MM.1S (cell line): ENCODE results near the gene SLC28A1.

Source experiments
- DNase-seq: peaks from one replicate; pipeline ENCODE4 v3.0.0-alpha.2; 2015
- H2AFZ ChIP-seq: fragments of 300-600 bp; sonication (generic); 2 replicates; pipeline ENCODE4 v1.6.0; 2016; ENCODE audit warnings: antibody characterized with exemption, low read length
- H3F3A ChIP-seq: fragments of 300-600 bp; sonication (generic); 2 replicates; pipeline ENCODE4 v1.6.1; 2016; ENCODE audit warnings: mild to moderate bottlenecking, antibody characterized with exemption, low read length, moderate library complexity, mixed read lengths; ENCODE audit not compliant: insufficient read depth
- H3K27ac ChIP-seq: fragments of 300-600 bp; sonication (generic); 2 replicates; pipeline ENCODE4 v1.5.1; 2016; ENCODE audit warnings: mild to moderate bottlenecking, low read length
- H3K27me3 ChIP-seq: fragments of 300-600 bp; sonication (generic); replicated peaks from 2 replicates; pipeline ENCODE4 v1.6.0; 2016; ENCODE audit warnings: low read length; ENCODE audit not compliant: insufficient read depth
- H3K36me3 ChIP-seq: fragments of 300-600 bp; sonication (generic); replicated peaks from 2 replicates; pipeline ENCODE4 v1.6.1; 2016; ENCODE audit warnings: mild to moderate bottlenecking, low read length, mixed read lengths; ENCODE audit not compliant: insufficient read depth
- H3K4me1 ChIP-seq: fragments of 300-600 bp; sonication (generic); 2 replicates; pipeline ENCODE4 v1.6.1; 2016; ENCODE audit warnings: low read length, mixed read lengths
- H3K4me2 ChIP-seq: fragments of 300-600 bp; sonication (generic); 2 replicates; pipeline ENCODE4 v1.6.0; 2016; ENCODE audit warnings: low read depth, low read length
- H3K4me3 ChIP-seq: fragments of 300-600 bp; sonication (generic); 2 replicates; pipeline ENCODE4 v1.5.1; 2016; ENCODE audit warnings: low read length, mixed read lengths
- H3K79me2 ChIP-seq: fragments of 300-600 bp; sonication (generic); 2 replicates; pipeline ENCODE4 v1.6.1; 2016; ENCODE audit warnings: mixed run types, low read length, mixed read lengths
- H3K9ac ChIP-seq: fragments of 300-600 bp; sonication (generic); 2 replicates; pipeline ENCODE4 v1.6.1; 2016; ENCODE audit warnings: low read length, mixed read lengths
- H3K9me2 ChIP-seq: fragments of 300-600 bp; sonication (generic); replicated peaks from 2 replicates; pipeline ENCODE4 v1.6.1; 2016; ENCODE audit warnings: mild to moderate bottlenecking, low read length, mixed read lengths; ENCODE audit not compliant: insufficient read depth
- H3K9me3 ChIP-seq: fragments of 300-600 bp; sonication (generic); replicated peaks from 2 replicates; pipeline ENCODE4 v1.6.1; 2016; ENCODE audit warnings: mild to moderate bottlenecking, low read length, mixed read lengths; ENCODE audit not compliant: insufficient read depth
- H4K20me1 ChIP-seq: fragments of 300-600 bp; sonication (generic); 2 replicates; pipeline ENCODE4 v1.6.1; 2016; ENCODE audit warnings: mild to moderate bottlenecking, low read length, moderate library complexity, mixed read lengths; ENCODE audit not compliant: insufficient read depth
- EZH2 ChIP-seq: fragments of 300-600 bp; sonication (generic); optimal IDR thresholded peaks from 2 replicates; pipeline ENCODE3; 2017; ENCODE audit warnings: low read depth, mild to moderate bottlenecking, antibody characterized with exemption, low read length, mixed read lengths
- EZH2phosphoT487 ChIP-seq: fragments of 300-600 bp; sonication (generic); IDR thresholded peaks from 2 replicates; pipeline ENCODE4 v1.6.1; 2018; ENCODE audit warnings: antibody characterized with exemption, low read length
- TF ChIP-seq, protein P1 (sequence below): fragments of 300-600 bp; sonication (generic); IDR thresholded peaks from 2 replicates; pipeline ENCODE4 v1.5.1; 2016; ENCODE audit warnings: antibody characterized with exemption, low read length, mixed read lengths

The SLC28A1 gene

DNA sequence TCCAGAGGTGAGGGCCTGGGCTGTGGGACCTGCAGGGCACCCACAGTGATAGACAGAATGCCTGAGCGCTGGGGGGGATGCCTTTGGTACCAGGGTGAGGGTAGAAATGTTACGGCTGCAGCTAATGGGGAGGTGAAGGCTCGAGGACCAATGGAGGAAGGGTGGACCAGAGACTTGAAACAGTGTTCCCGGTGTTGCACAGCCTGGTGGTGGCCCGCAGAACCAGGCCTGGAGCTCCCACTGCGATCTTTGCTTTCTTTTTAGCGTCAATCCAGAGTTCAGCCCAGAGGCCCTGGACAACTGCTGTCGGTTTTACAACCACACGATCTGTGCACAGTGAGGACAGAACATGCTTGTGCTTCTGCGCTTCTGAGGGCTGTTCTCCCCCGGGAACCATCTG is 60.4 kb downstream of the SLC28A1 start:
- Histone ChIP-seq H3K27ac (no peak overlapping the region), H2AFZ (no peak overlapping the region), H3K79me2 (no peaks in the 10 kb centered on the region), H3K27me3 (no peaks in the 10 kb centered on the region), H3K9ac (no peak overlapping the region), H3K9me2 (no peaks in the 10 kb centered on the region), H4K20me1 (no peaks in the 10 kb centered on the region), H3K9me3 (no peaks in the 10 kb centered on the region), H3K36me3 (no peaks in the 10 kb centered on the region), H3F3A (no peaks in the 10 kb centered on the region), H3K4me1 (no peaks in the 10 kb centered on the region), H3K4me3 (no peak overlapping the region), H3K4me2 (no peak overlapping the region)
- DNase-seq, result no peak
- no peak for TF ChIP-seq EZH2
- TF ChIP-seq, protein P1, sequence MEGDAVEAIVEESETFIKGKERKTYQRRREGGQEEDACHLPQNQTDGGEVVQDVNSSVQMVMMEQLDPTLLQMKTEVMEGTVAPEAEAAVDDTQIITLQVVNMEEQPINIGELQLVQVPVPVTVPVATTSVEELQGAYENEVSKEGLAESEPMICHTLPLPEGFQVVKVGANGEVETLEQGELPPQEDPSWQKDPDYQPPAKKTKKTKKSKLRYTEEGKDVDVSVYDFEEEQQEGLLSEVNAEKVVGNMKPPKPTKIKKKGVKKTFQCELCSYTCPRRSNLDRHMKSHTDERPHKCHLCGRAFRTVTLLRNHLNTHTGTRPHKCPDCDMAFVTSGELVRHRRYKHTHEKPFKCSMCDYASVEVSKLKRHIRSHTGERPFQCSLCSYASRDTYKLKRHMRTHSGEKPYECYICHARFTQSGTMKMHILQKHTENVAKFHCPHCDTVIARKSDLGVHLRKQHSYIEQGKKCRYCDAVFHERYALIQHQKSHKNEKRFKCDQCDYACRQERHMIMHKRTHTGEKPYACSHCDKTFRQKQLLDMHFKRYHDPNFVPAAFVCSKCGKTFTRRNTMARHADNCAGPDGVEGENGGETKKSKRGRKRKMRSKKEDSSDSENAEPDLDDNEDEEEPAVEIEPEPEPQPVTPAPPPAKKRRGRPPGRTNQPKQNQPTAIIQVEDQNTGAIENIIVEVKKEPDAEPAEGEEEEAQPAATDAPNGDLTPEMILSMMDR, result no peak
- no peak for TF ChIP-seq EZH2phosphoT487

GRCh38 chr15:84946772-84947489 is 62.5 kb downstream of the SLC28A1 start:
- Histone ChIP-seq H3F3A (no peaks in the 10 kb centered on the region), H3K4me1 (no peaks in the 10 kb centered on the region), H3K9me3 (no peaks in the 10 kb centered on the region), H3K36me3 (no peaks in the 10 kb centered on the region), H3K27ac (no peak overlapping the region), H3K9ac (no peak overlapping the region), H4K20me1 (no peaks in the 10 kb centered on the region), H3K27me3 (no peaks in the 10 kb centered on the region), H3K4me3 (no peak overlapping the region), H3K4me2 (no peak overlapping the region), H3K79me2 (no peaks in the 10 kb centered on the region), H2AFZ (no peak overlapping the region), H3K9me2 (no peaks in the 10 kb centered on the region)
- TF ChIP-seq, protein P1, result no peak
- TF ChIP-seq EZH2 (no peak), EZH2phosphoT487 (no peak)
- DNase-seq, result no peak

DNA sequence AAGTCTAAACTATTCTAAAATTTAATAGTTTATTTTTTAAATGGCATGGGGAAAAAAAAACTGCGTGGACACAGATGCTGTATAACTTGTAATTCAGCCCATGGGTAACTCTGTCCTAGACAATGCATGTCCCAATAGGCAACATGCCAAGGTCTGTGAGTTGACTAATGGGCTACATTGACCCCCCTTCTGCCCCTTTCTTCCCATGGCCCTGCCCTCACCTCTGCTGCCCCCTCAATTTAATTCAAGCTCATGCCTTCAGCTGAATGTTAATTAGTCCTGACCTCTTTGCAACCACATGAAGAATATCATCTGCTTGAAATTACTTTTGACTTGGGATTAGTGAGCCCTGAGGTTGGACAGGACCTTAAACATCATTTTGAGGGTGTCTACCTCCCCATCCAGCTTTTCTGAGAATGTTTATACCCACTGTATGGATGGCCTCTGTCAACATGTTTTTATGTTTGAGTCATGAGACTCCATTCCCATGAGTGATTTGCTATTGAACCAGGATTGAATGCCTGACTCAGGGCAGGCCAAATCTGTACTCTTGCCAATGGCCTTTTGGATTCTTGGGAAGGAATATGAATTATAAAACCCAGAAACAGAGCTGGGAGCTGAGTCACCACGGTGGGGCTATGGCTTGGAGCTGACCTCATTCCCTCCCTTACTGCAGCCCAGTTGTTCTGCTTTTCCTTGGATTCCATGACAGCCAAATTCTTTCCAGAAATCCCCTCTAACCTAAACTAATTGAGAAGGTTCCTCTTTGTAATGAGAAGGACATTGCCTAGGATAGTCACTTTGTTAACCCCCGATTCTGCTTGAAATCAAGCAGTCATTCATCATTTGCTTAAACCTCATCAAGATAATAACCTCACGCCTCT is 63.7 kb downstream of the SLC28A1 start:
- Histone ChIP-seq H3K36me3 (no peaks in the 10 kb centered on the region), H3K4me3 (no peak overlapping the region), H3K4me1 (no peaks in the 10 kb centered on the region), H3F3A (no peaks in the 10 kb centered on the region), H4K20me1 (no peaks in the 10 kb centered on the region), H3K4me2 (no peak overlapping the region), H3K27ac (no peak overlapping the region), H3K9me3 (no peaks in the 10 kb centered on the region), H3K79me2 (no peaks in the 10 kb centered on the region), H3K9me2 (no peaks in the 10 kb centered on the region), H3K27me3 (no peaks in the 10 kb centered on the region), H3K9ac (no peak overlapping the region), H2AFZ (no peak overlapping the region)
- no peak for DNase-seq
- TF ChIP-seq EZH2 (no peak), EZH2phosphoT487 (no peak)
- TF ChIP-seq, protein P1, result no peak
